ENCODE measurements around the gene UBE3C. TPM values are rescaled to one million over a fixed set of nuclear protein-coding genes. Genes with fewer than 3 reads are reported as not detected.
A peak's percentile ranks its signal among the peaks of the same experiment; 100 is the strongest.

The UBE3C gene
- total and polyA plus RNA-seq, 2 of the 13 experiments (the other 11 are each of a cell fraction or from before 2014, with no cell fraction given), result 27.0 to 48.2 TPM

- TF ChIP-seq ZBTB8A (CRISPR knock-in tag; IDR thresholded peaks at IDR 0.05; ENCODE audit: borderline replicate concordance, low read depth) (no peak), HOXA9 (CRISPR knock-in tag; IDR thresholded peaks at IDR 0.05; ENCODE audit: borderline replicate concordance) (0 out of 2 replicates have a peak, but pooled peaks have one; percentile 42), TGIF2 (CRISPR knock-in tag; IDR thresholded peaks at IDR 0.05) (no peak; the same call in 1 of the 2 replicates), MED8 (CRISPR knock-in tag; IDR thresholded peaks at IDR 0.05; ENCODE audit: insufficient replicate concordance) (no peak), NCOR1 (IDR thresholded peaks at IDR 0.05; ENCODE audit: borderline replicate concordance, low read length) (no peak), PHF21A (CRISPR knock-in tag; IDR thresholded peaks at IDR 0.05) (no peak), CENPT (CRISPR knock-in tag; IDR thresholded peaks at IDR 0.05; ENCODE audit: low read depth) (no peak), ZNF263 (CRISPR knock-in tag; IDR thresholded peaks at IDR 0.05) (peak; percentile 87), ZNF260 (CRISPR knock-in tag; IDR thresholded peaks at IDR 0.05; ENCODE audit: borderline replicate concordance, low read depth) (no peak), DNMT3B (CRISPR knock-in tag; conservative IDR thresholded peaks at IDR 0.05) (no peak), MEIS1 (CRISPR knock-in tag; IDR thresholded peaks at IDR 0.05; ENCODE audit: borderline replicate concordance) (no peak; the same call in 1 of the 2 replicates), MYPOP (CRISPR knock-in tag; IDR thresholded peaks at IDR 0.05) (no peak), RERE (CRISPR knock-in tag; IDR thresholded peaks at IDR 0.05; ENCODE audit: low read depth) (0 out of 2 replicates have a peak, but pooled peaks have one; percentile 11), GPBP1L1 (CRISPR knock-in tag; IDR thresholded peaks at IDR 0.05) (no peak), POGZ (CRISPR knock-in tag; IDR thresholded peaks at IDR 0.05) (no peak; the same call in 1 of the 2 replicates), TSC22D2 (CRISPR knock-in tag; IDR thresholded peaks at IDR 0.05; ENCODE audit: borderline replicate concordance) (no peak), MYC (CRISPR knock-in tag; IDR thresholded peaks at IDR 0.05; ENCODE audit: borderline replicate concordance) (peak; percentile 50; the same call in 1 of the 2 replicates), ZNF629 (CRISPR knock-in tag; conservative IDR thresholded peaks at IDR 0.05) (no peak), ZFP37 (CRISPR knock-in tag; IDR thresholded peaks at IDR 0.05; ENCODE audit: borderline replicate concordance) (no peak), ZNF180 (CRISPR knock-in tag; IDR thresholded peaks at IDR 0.05; ENCODE audit: borderline replicate concordance, low read depth) (no peak), ZBTB3 (CRISPR knock-in tag; IDR thresholded peaks at IDR 0.05; ENCODE audit: borderline replicate concordance, low read depth) (no peak), ZNF598 (CRISPR knock-in tag; IDR thresholded peaks at IDR 0.05; ENCODE audit: borderline replicate concordance) (no peak)
These were observed at the start of gene UBE3C (continued) for GRCh38 chr7:157138424-157139110.

Measured in HepG2 (cell line).